IMR-90 (cell line): ENCODE measurements around the gene GRIK1.

Experiments
- BHLHE40 ChIP-seq: fragments of 150-350 bp; IDR thresholded peaks from 2 replicates; pipeline ENCODE4 v1.6.1; 2016; ENCODE audit warnings: mild to moderate bottlenecking, low read depth, low read length
- CEBPB ChIP-seq: IDR thresholded peaks from 2 replicates; pipeline ENCODE4 v1.6.1; 2012; ENCODE audit warnings: low read depth, low read length, improper control_type of control experiment
- CHD1 ChIP-seq: IDR thresholded peaks from 2 replicates; pipeline ENCODE4 v1.6.1; 2012; ENCODE audit warnings: low read depth, low read length, improper control_type of control experiment
- FOS ChIP-seq: fragments of 150-350 bp; IDR thresholded peaks from 2 replicates; pipeline ENCODE4 v1.6.1; 2016; ENCODE audit warnings: low read depth, low read length
- MAFK ChIP-seq: IDR thresholded peaks from 2 replicates; pipeline ENCODE4 v1.6.1; 2012; ENCODE audit warnings: low read depth, low read length, improper control_type of control experiment
- MAZ ChIP-seq: IDR thresholded peaks from 2 replicates; pipeline ENCODE4 v1.6.1; 2012; ENCODE audit warnings: low read depth, mild to moderate bottlenecking, low read length, improper control_type of control experiment, moderate library complexity, borderline replicate concordance
- MXI1 ChIP-seq: IDR thresholded peaks from 2 replicates; pipeline ENCODE4 v1.6.1; 2012; ENCODE audit warnings: low read depth, mild to moderate bottlenecking, low read length, moderate library complexity, borderline replicate concordance
- POLR2A ChIP-seq: IDR thresholded peaks from 2 replicates; pipeline ENCODE4 v1.6.1; 2012; ENCODE audit warnings: mild to moderate bottlenecking, low read depth, low read length
- RAD21 ChIP-seq: IDR thresholded peaks from 2 replicates; pipeline ENCODE4 v1.6.1; 2012; ENCODE audit warnings: low read length, improper control_type of control experiment
- RCOR1 ChIP-seq: IDR thresholded peaks from 2 replicates; pipeline ENCODE4 v1.6.1; 2012; ENCODE audit warnings: mild to moderate bottlenecking, low read length, improper control_type of control experiment; ENCODE audit not compliant: insufficient replicate concordance
- RFX5 ChIP-seq: IDR thresholded peaks from 2 replicates; pipeline ENCODE4 v1.8.0; 2012; ENCODE audit warnings: low read depth, mild to moderate bottlenecking, low read length, moderate library complexity
- SMC3 ChIP-seq: fragments of 150-350 bp; IDR thresholded peaks from 2 replicates; pipeline ENCODE4 v1.6.1; 2016; ENCODE audit warnings: low read depth, mild to moderate bottlenecking, antibody characterized with exemption, low read length, moderate library complexity
- TF ChIP-seq, protein P1 (sequence below): conservative IDR thresholded peaks from 2 replicates; pipeline ENCODE4 v1.5.1; 2012; ENCODE audit warnings: mild to moderate bottlenecking, low read depth, low read length, improper control_type of control experiment

DNA sequence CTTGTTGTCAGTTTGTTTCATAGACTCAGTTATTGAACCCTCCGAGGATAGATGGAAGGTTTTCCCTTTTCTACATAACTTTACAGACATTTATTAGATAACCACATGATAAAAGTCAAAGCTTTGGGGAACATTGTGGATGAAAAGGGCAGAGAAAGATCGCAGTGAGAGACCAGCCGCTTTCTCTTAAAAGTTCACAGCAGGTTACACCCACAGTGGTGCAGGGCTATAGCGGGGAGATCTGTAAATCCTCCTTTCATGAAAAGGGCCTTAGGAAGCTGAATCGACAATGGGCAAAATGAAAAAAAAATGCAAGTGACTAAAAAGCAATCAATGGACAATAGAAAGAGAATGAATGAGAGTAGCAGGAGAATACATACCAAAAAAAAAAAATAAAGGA, 218.6 kb downstream of the GRIK1 start:
- no peak for TF ChIP-seq RCOR1
- TF ChIP-seq, protein P1, sequence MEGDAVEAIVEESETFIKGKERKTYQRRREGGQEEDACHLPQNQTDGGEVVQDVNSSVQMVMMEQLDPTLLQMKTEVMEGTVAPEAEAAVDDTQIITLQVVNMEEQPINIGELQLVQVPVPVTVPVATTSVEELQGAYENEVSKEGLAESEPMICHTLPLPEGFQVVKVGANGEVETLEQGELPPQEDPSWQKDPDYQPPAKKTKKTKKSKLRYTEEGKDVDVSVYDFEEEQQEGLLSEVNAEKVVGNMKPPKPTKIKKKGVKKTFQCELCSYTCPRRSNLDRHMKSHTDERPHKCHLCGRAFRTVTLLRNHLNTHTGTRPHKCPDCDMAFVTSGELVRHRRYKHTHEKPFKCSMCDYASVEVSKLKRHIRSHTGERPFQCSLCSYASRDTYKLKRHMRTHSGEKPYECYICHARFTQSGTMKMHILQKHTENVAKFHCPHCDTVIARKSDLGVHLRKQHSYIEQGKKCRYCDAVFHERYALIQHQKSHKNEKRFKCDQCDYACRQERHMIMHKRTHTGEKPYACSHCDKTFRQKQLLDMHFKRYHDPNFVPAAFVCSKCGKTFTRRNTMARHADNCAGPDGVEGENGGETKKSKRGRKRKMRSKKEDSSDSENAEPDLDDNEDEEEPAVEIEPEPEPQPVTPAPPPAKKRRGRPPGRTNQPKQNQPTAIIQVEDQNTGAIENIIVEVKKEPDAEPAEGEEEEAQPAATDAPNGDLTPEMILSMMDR = no peak
- no peak for TF ChIP-seq POLR2A
- TF ChIP-seq BHLHE40 = no peak
- TF ChIP-seq MAFK = no peak
- no peak for TF ChIP-seq MXI1
- no peak for TF ChIP-seq CHD1
- TF ChIP-seq MAZ = no peak
- no peak for TF ChIP-seq FOS
- TF ChIP-seq RAD21 = no peak
- TF ChIP-seq SMC3 = no peak
- no peak for TF ChIP-seq RFX5
- TF ChIP-seq CEBPB = no peak
